HL-60/S4 treated with retinoic acid at 250 ng/mL for 4 days and 3 days (cell line): ENCODE results near the gene CFAP157.

Source experiments
- in situ Hi-C: fragments of 300-500 bp; cut with MboI; formaldehyde crosslinking; loops from 2 replicates; pipeline ENCODE4 v1.7.0; 2022; ENCODE audit warnings: low sequenced_read_pairs

The CFAP157 gene

GRCh38 chr9:127706836-127707241 lies at the start of gene CFAP157:
CFAP157 (plus strand) TSS chr9:127706988; CDS start chr9:127707032, 44 bp downstream.
- in situ Hi-C loops = no loop called here

GRCh38 chr9:127658428-127658827 lies 48.4 kb upstream of the CFAP157 start:
- in situ Hi-C loops = no loop called here

- in situ Hi-C loops = no loop called here
Observed at GRCh38 chr9:127660886-127661741, 45.7 kb upstream of the CFAP157 start.

GRCh38 chr9:127662617-127663016 lies 44.2 kb upstream of the CFAP157 start:
- in situ Hi-C loops = no loop called here

- in situ Hi-C loops = no loop called here
Observed at GRCh38 chr9:127664324-127664677, 42.5 kb upstream of the CFAP157 start.

- in situ Hi-C loops = no loop called here
Observed at GRCh38 chr9:127664678-127665507, 41.9 kb upstream of the CFAP157 start.

- in situ Hi-C loops = no loop called here
Observed at GRCh38 chr9:127667127-127667844, 39.5 kb upstream of the CFAP157 start.

- in situ Hi-C loops = no loop called here
Observed at GRCh38 chr9:127667906-127668305, 38.9 kb upstream of the CFAP157 start.

GRCh38 chr9:127673234-127673633 lies 33.6 kb upstream of the CFAP157 start:
- in situ Hi-C loops = no loop called here

- in situ Hi-C loops = no loop called here
Observed at GRCh38 chr9:127676638-127677037, 30.1 kb upstream of the CFAP157 start.

- in situ Hi-C loops = no loop called here
Observed at GRCh38 chr9:127679506-127679905, 27.3 kb upstream of the CFAP157 start.

- in situ Hi-C loops = no loop called here
Observed at GRCh38 chr9:127680226-127680625, 26.6 kb upstream of the CFAP157 start.

- in situ Hi-C loops = no loop called here
Observed at GRCh38 chr9:127680846-127681245, 25.9 kb upstream of the CFAP157 start.

- in situ Hi-C loops = no loop called here
Observed at GRCh38 chr9:127682351-127683136, 24.2 kb upstream of the CFAP157 start.

GRCh38 chr9:127683723-127684122 lies 23.1 kb upstream of the CFAP157 start:
- in situ Hi-C loops = no loop called here

GRCh38 chr9:127684576-127684975 lies 22.2 kb upstream of the CFAP157 start:
- in situ Hi-C loops = no loop called here

- in situ Hi-C loops = no loop called here
Observed at GRCh38 chr9:127686461-127687393, 20.1 kb upstream of the CFAP157 start.

GRCh38 chr9:127689329-127690000 lies 17.3 kb upstream of the CFAP157 start:
- in situ Hi-C loops = no loop called here

GRCh38 chr9:127690735-127691134 lies 16.1 kb upstream of the CFAP157 start:
- in situ Hi-C loops = no loop called here
